ENCODE measurements around the gene SORBS1.

- TF ChIP-seq CTCF (IDR thresholded peaks at IDR 0.05; ENCODE audit: poor library complexity, severe bottlenecking) (no peak), TAF1 (IDR thresholded peaks at IDR 0.05; ENCODE audit: low read depth) (no peak), EZH2 (IDR thresholded peaks at IDR 0.05; ENCODE audit: borderline replicate concordance, insufficient read depth, low read length, poor library complexity, severe bottlenecking) (no peak), POLR2AphosphoS5 (IDR thresholded peaks at IDR 0.05) (no peak), SMC3 (conservative IDR thresholded peaks at IDR 0.05; ENCODE audit: poor library complexity) (no peak), MXI1 (conservative IDR thresholded peaks at IDR 0.05; ENCODE audit: poor library complexity, severe bottlenecking) (no peak), EP300 (conservative IDR thresholded peaks at IDR 0.05; ENCODE audit: poor library complexity, severe bottlenecking) (no peak)
These were observed 58.2 kb downstream of the SORBS1 start for GRCh38 chr10:95503001-95503400.

Data from neural cell (in vitro differentiated cells).